NCI-H2107 (cell line): ENCODE results near the gene ASPRV1.
"Not testable (repeated sequence)": the region's sequence is repeated elsewhere in the genome, so short reads cannot be mapped to it uniquely, and the experiment has no call there.

Source experiments
- DNase-seq: peaks from one replicate; lab custom pipeline; 2025; lab: John Stamatoyannopoulos, UW

Gene ASPRV1

GRCh38 chr2:69960821-69961220, 610 bp downstream of the ASPRV1 start:
- DNase-seq = no peak

GRCh38 chr2:69959425-69959824, 2.0 kb downstream of the ASPRV1 start:
- no peak for DNase-seq

GRCh38 chr2:69958480-69958879, 3.0 kb downstream of the ASPRV1 start:
- DNase-seq = no peak

- no peak for DNase-seq
Measured at GRCh38 chr2:69957965-69958364, 3.5 kb downstream of the ASPRV1 start.

- DNase-seq = no peak
Measured at GRCh38 chr2:69956475-69956979, 4.9 kb downstream of the ASPRV1 start.

- no peak for DNase-seq
Measured at GRCh38 chr2:69955029-69955428, 6.4 kb downstream of the ASPRV1 start.

- DNase-seq = no peak
Measured at GRCh38 chr2:69954084-69954483, 7.3 kb downstream of the ASPRV1 start.

- no peak for DNase-seq
Measured at GRCh38 chr2:69952336-69953115, 8.9 kb downstream of the ASPRV1 start.

GRCh38 chr2:69950671-69951070, 10.8 kb downstream of the ASPRV1 start:
- not testable (repeated sequence) for DNase-seq

- no peak for DNase-seq
Measured at GRCh38 chr2:69950241-69950640, 11.2 kb downstream of the ASPRV1 start.

- DNase-seq = no peak
Measured at GRCh38 chr2:69948963-69949645, 12.3 kb downstream of the ASPRV1 start.

GRCh38 chr2:69948032-69948962, 13.1 kb downstream of the ASPRV1 start:
- DNase-seq = no peak

- no peak for DNase-seq
Measured at GRCh38 chr2:69947325-69947931, 14.0 kb downstream of the ASPRV1 start.

- DNase-seq = no peak
Measured at GRCh38 chr2:69946351-69947324, 14.8 kb downstream of the ASPRV1 start.

- no peak for DNase-seq
Measured at GRCh38 chr2:69945941-69946340, 15.5 kb downstream of the ASPRV1 start.

- DNase-seq = no peak
Measured at GRCh38 chr2:69945441-69945840, 16.0 kb downstream of the ASPRV1 start.

- DNase-seq = no peak
Measured at GRCh38 chr2:69944756-69945155, 16.7 kb downstream of the ASPRV1 start.

GRCh38 chr2:69943843-69944525, 17.4 kb downstream of the ASPRV1 start:
- no peak for DNase-seq

GRCh38 chr2:69943000-69943842, 18.2 kb downstream of the ASPRV1 start:
- no peak for DNase-seq
